ENCODE data around the gene COL9A1. TPM values are rescaled to one million over a fixed set of nuclear protein-coding genes. Genes with fewer than 3 reads are reported as not detected.

COL9A1 gene
- total RNA-seq, 1 experiment from 2014 or later = not detected

GRCh38 chr6:70236343-70236742 is 66.5 kb downstream of the COL9A1 start:
- H3K9me3 ChIP-seq (replicated peaks) = no peaks in the 10 kb centered on the region
- H3K4me3 ChIP-seq = no peak overlapping the region
- no peaks in the 10 kb centered on the region for H3K27me3 ChIP-seq (replicated peaks)
- H3K4me1 ChIP-seq (replicated peaks) = no peaks in the 10 kb centered on the region
- no peak overlapping the region for H3K27ac ChIP-seq
- H3K36me3 ChIP-seq = no peaks in the 10 kb centered on the region
- DNase-seq (ENCODE audit: low read depth in 1 of 2, low spot score in 2 of 2) = no peak

- no peaks in the 10 kb centered on the region for H3K4me1 ChIP-seq (replicated peaks)
- no peak overlapping the region for H3K27ac ChIP-seq
- H3K9me3 ChIP-seq (replicated peaks) = no peaks in the 10 kb centered on the region
- no peaks in the 10 kb centered on the region for H3K27me3 ChIP-seq (replicated peaks)
- no peak overlapping the region for H3K4me3 ChIP-seq
- no peaks in the 10 kb centered on the region for H3K36me3 ChIP-seq
- no peak for DNase-seq (ENCODE audit: low read depth in 1 of 2, low spot score in 2 of 2)
Observed at GRCh38 chr6:70234561-70235236, 68.2 kb downstream of the COL9A1 start.

- H3K36me3 ChIP-seq = no peaks in the 10 kb centered on the region
- H3K9me3 ChIP-seq (replicated peaks) = no peaks in the 10 kb centered on the region
- H3K27me3 ChIP-seq (replicated peaks) = no peaks in the 10 kb centered on the region
- no peaks in the 10 kb centered on the region for H3K4me1 ChIP-seq (replicated peaks)
- no peak for DNase-seq (ENCODE audit: low read depth in 1 of 2, low spot score in 2 of 2)
- no peak overlapping the region for H3K4me3 ChIP-seq
- no peak overlapping the region for H3K27ac ChIP-seq
Observed at GRCh38 chr6:70231311-70231710, 71.6 kb downstream of the COL9A1 start.

GRCh38 chr6:70225055-70225454 is 77.8 kb downstream of the COL9A1 start:
- H3K27ac ChIP-seq = no peak overlapping the region
- no peaks in the 10 kb centered on the region for H3K4me1 ChIP-seq (replicated peaks)
- H3K9me3 ChIP-seq (replicated peaks) = no peaks in the 10 kb centered on the region
- H3K4me3 ChIP-seq = no peak overlapping the region
- H3K36me3 ChIP-seq = no peaks in the 10 kb centered on the region
- H3K27me3 ChIP-seq (replicated peaks) = no peaks in the 10 kb centered on the region
- DNase-seq (ENCODE audit: low read depth in 1 of 2, low spot score in 2 of 2) = no peak

GRCh38 chr6:70222439-70222749 is 80.5 kb downstream of the COL9A1 start:
- Histone ChIP-seq H3K27ac (no peak overlapping the region), H3K4me3 (no peak overlapping the region), H3K36me3 (no peaks in the 10 kb centered on the region), H3K4me1 (replicated peaks) (no peaks in the 10 kb centered on the region), H3K9me3 (replicated peaks) (no peaks in the 10 kb centered on the region), H3K27me3 (replicated peaks) (no peaks in the 10 kb centered on the region)
- no peak for DNase-seq (ENCODE audit: low read depth in 1 of 2, low spot score in 2 of 2)

GRCh38 chr6:70221715-70222438 is 81.0 kb downstream of the COL9A1 start:
- Histone ChIP-seq H3K36me3 (no peaks in the 10 kb centered on the region), H3K27me3 (replicated peaks) (no peaks in the 10 kb centered on the region), H3K9me3 (replicated peaks) (no peaks in the 10 kb centered on the region), H3K4me1 (replicated peaks) (no peaks in the 10 kb centered on the region), H3K4me3 (no peak overlapping the region), H3K27ac (no peak overlapping the region)
- no peak for DNase-seq (ENCODE audit: low read depth in 1 of 2, low spot score in 2 of 2)

- no peak overlapping the region for H3K4me3 ChIP-seq
- no peak for DNase-seq (ENCODE audit: low read depth in 1 of 2, low spot score in 2 of 2)
- no peaks in the 10 kb centered on the region for H3K4me1 ChIP-seq (replicated peaks)
- H3K36me3 ChIP-seq = no peaks in the 10 kb centered on the region
- no peaks in the 10 kb centered on the region for H3K27me3 ChIP-seq (replicated peaks)
- H3K9me3 ChIP-seq (replicated peaks) = no peaks in the 10 kb centered on the region
- H3K27ac ChIP-seq = no peak overlapping the region
Observed at GRCh38 chr6:70221025-70221714, 81.7 kb downstream of the COL9A1 start.

- DNase-seq (ENCODE audit: low read depth in 1 of 2, low spot score in 2 of 2) = no peak
- Histone ChIP-seq H3K9me3 (replicated peaks) (no peaks in the 10 kb centered on the region), H3K4me1 (replicated peaks) (no peaks in the 10 kb centered on the region), H3K36me3 (no peaks in the 10 kb centered on the region), H3K4me3 (no peak overlapping the region), H3K27ac (no peak overlapping the region), H3K27me3 (replicated peaks) (no peaks in the 10 kb centered on the region)
Observed at GRCh38 chr6:70219943-70220613, 82.8 kb downstream of the COL9A1 start.

- no peaks in the 10 kb centered on the region for H3K36me3 ChIP-seq
- H3K4me1 ChIP-seq (replicated peaks) = no peaks in the 10 kb centered on the region
- no peak overlapping the region for H3K4me3 ChIP-seq
- DNase-seq (ENCODE audit: low read depth in 1 of 2, low spot score in 2 of 2) = no peak
- H3K27me3 ChIP-seq (replicated peaks) = 0 out of 2 replicates have a peak, but pooled peaks cover under 1% of the 10 kb centered on the region
- H3K9me3 ChIP-seq (replicated peaks) = no peaks in the 10 kb centered on the region
- no peak overlapping the region for H3K27ac ChIP-seq
Observed at GRCh38 chr6:70216767-70217166, 86.1 kb downstream of the COL9A1 start.

GRCh38 chr6:70215460-70216108 is 87.3 kb downstream of the COL9A1 start:
- no peaks in the 10 kb centered on the region for H3K9me3 ChIP-seq (replicated peaks)
- H3K4me3 ChIP-seq = no peak overlapping the region
- no peaks in the 10 kb centered on the region for H3K4me1 ChIP-seq (replicated peaks)
- no peaks in the 10 kb centered on the region for H3K36me3 ChIP-seq
- H3K27ac ChIP-seq = no peak overlapping the region
- H3K27me3 ChIP-seq (replicated peaks) = 0 out of 2 replicates have a peak, but pooled peaks cover 3% of the 10 kb centered on the region
- DNase-seq (ENCODE audit: low read depth in 1 of 2, low spot score in 2 of 2) = no peak

- Histone ChIP-seq H3K36me3 (no peaks in the 10 kb centered on the region), H3K4me3 (no peak overlapping the region), H3K4me1 (replicated peaks) (no peaks in the 10 kb centered on the region), H3K27ac (no peak overlapping the region), H3K27me3 (replicated peaks) (peaks cover 3% of the 10 kb centered on the region; the same call in 1 of the 2 replicates), H3K9me3 (replicated peaks) (no peaks in the 10 kb centered on the region)
- DNase-seq (ENCODE audit: low read depth in 1 of 2, low spot score in 2 of 2) = no peak
Observed at GRCh38 chr6:70210462-70210861, 92.4 kb downstream of the COL9A1 start.

- no peaks in the 10 kb centered on the region for H3K9me3 ChIP-seq (replicated peaks)
Observed at GRCh38 chr6:70208235-70208790, 94.6 kb downstream of the COL9A1 start.

GRCh38 chr6:70198785-70199184 is 104.1 kb downstream of the COL9A1 start:
- DNase-seq (ENCODE audit: low read depth in 1 of 2, low spot score in 2 of 2) = no peak
- Histone ChIP-seq H3K4me1 (replicated peaks) (no peaks in the 10 kb centered on the region), H3K27ac (no peak overlapping the region), H3K36me3 (no peaks in the 10 kb centered on the region), H3K27me3 (replicated peaks) (no peaks in the 10 kb centered on the region), H3K9me3 (replicated peaks) (no peaks in the 10 kb centered on the region), H3K4me3 (no peak overlapping the region)

More at GRCh38 chr6:70208235-70208790, 94.6 kb downstream of the COL9A1 start:
- no peaks in the 10 kb centered on the region for H3K36me3 ChIP-seq
- H3K27me3 ChIP-seq (replicated peaks) = peaks cover 3% of the 10 kb centered on the region; the same call in 1 of the 2 replicates
- H3K4me1 ChIP-seq (replicated peaks) = no peaks in the 10 kb centered on the region
- H3K4me3 ChIP-seq = no peak overlapping the region
- no peak overlapping the region for H3K27ac ChIP-seq
- no peak for DNase-seq (ENCODE audit: low read depth in 1 of 2, low spot score in 2 of 2)

All from SJSA1 (cell line).